Kidney (tissue), 14 donors: ENCODE data around the gene UGT2A3. TPM values are rescaled to one million over a fixed set of nuclear protein-coding genes. Genes with fewer than 3 reads are reported as not detected.
"Not testable (repeated sequence)": the region's sequence is repeated elsewhere in the genome, so short reads cannot be mapped to it uniquely, and the experiment has no call there.

Source experiments
- DNase-seq, 5 donors: peaks; one replicate each; pipeline ENCODE4 v3.0.0-alpha.2; 2013 to 2020
- FAIRE-seq: peaks from 2 replicates; lab custom pipeline; 2012; peaks lifted over from hg19 to GRCh38; lab: Jason Lieb, UNC
- H3K27ac ChIP-seq, 2 donors: one replicate each; pipeline ENCODE4 v1.7.0; 2013; ENCODE audit warnings: low read depth in 2 of 2, low read length in 2 of 2, inconsistent platforms in 1 of 2
- H3K27me3 ChIP-seq: one replicate; pipeline ENCODE4 v1.7.1; 2013; ENCODE audit warnings: low read length, inconsistent platforms; ENCODE audit not compliant: control insufficient read depth, insufficient read depth
- H3K36me3 ChIP-seq, 3 donors: one replicate each; pipeline versions ENCODE4 v1.7.0 to v1.7.1; 2013; ENCODE audit warnings: low read length in 3 of 3, control low read depth in 1 of 3, inconsistent platforms in 1 of 3; ENCODE audit not compliant: insufficient read depth in 3 of 3, control insufficient read depth in 2 of 3
- H3K4me1 ChIP-seq, 3 donors: one replicate each; pipeline versions ENCODE4 v1.7.0 to v1.7.1; 2013; ENCODE audit warnings: low read length in 3 of 3, inconsistent platforms in 1 of 3, low read depth in 1 of 3; ENCODE audit not compliant: control insufficient read depth in 2 of 3, insufficient read depth in 2 of 3
- H3K4me3 ChIP-seq, 3 donors: one replicate each; pipeline versions ENCODE4 v1.7.0 to v1.8.1; 2013; ENCODE audit warnings: low read length in 3 of 3, control low read depth in 1 of 3, inconsistent platforms in 1 of 3
- H3K9ac ChIP-seq, 3 donors: one replicate each; pipeline versions ENCODE4 v1.7.0 to v1.7.1; 2013; ENCODE audit warnings: low read length in 3 of 3, control low read depth in 1 of 3, inconsistent platforms in 1 of 3
- H3K9me3 ChIP-seq, 3 donors: one replicate each; pipeline versions ENCODE4 v1.7.0 to v1.7.1; 2013; ENCODE audit warnings: low read length in 3 of 3, control low read depth in 1 of 3, inconsistent platforms in 1 of 3; ENCODE audit not compliant: control insufficient read depth in 2 of 3, insufficient read depth in 1 of 3
- CTCF ChIP-seq: IDR thresholded peaks from 3 replicates; pipeline ENCODE4 v1.5.1; 2012; ENCODE audit warnings: mild to moderate bottlenecking, moderate library complexity, borderline replicate concordance; ENCODE audit not compliant: insufficient read depth; ENCODE audit errors: extremely low read depth
- intact Hi-C: fragments of 100-400 bp; cut with DNase I; formaldehyde crosslinking; loops from one replicate; pipeline ENCODE4 v1.11.1; 2022
- polyA plus RNA-seq: library from polyadenylated mRNA; stranded (reverse); fragments of 350-450 nt; fragmentation: Illumina TruSeq; extraction: RNeasy Lipid Tissue Mini Kit (QIAGEN cat#74804); gene quantifications from one replicate; pipeline ENCODE4 v1.2.3, GENCODE V29; 2014; ENCODE audit warnings: low read depth, low replicate concordance; ENCODE audit not compliant: insufficient read depth
- total RNA-seq: library from RNA; stranded (reverse); fragmentation: NEBNext Ultra II Directional; extraction: Animal tissue kit (Norgen Biotek cat#: 25700); gene quantifications from one replicate; pipeline ENCODE4 v1.2.1, GENCODE V29; 2021
- donor health status: control.
- donor health status: control.
- donor health status: control.
- donor health status: control.
- donor health status: control.
- donor health status: DM: yes; HTN: yes; CAD: no.
- donor health status: Normal renal cell carcinoma (clear cell type).

The UGT2A3 gene
- total and polyA plus RNA-seq, 2 donors from 2014 or later: 27.1 to 57.7 TPM

GRCh38 chr4:68927165-68927564 lies 24.4 kb downstream of the UGT2A3 start:
- H3K4me1 ChIP-seq: no peaks in the 10 kb centered on the region
- no peak overlapping the region for H3K27ac ChIP-seq
- FAIRE-seq (no peak), DNase-seq (no peak)
- no peak overlapping the region for H3K4me3 ChIP-seq
- intact Hi-C loops: no loop called here
- no peak overlapping the region for H3K9ac ChIP-seq
- no peaks in the 10 kb centered on the region for H3K9me3 ChIP-seq
- TF ChIP-seq CTCF: no peak
- no peaks in the 10 kb centered on the region for H3K27me3 ChIP-seq
- H3K36me3 ChIP-seq: peaks cover 0 to 4% (median 0%) of the 10 kb centered on the region in 3 donors

DNA sequence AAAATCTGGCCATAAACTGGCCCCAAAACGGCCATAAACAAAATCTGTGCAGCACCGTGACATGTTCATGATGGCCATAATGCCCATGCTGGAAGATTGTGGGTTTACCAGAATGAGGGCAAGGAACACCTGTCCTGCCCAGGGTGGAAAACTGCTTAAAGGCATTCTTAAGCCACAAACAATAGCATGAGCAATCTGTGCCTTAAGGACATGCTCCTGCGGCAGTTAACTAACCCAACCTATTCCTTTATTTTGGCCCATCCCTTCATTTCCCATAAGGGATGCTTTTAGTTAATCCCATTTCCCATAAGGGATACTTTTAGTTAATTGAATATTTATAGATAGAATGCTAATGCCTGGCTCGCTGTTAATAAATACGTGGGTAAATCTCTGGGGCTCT lies 29.4 kb downstream of the UGT2A3 start:
- H3K36me3 ChIP-seq, DNase-seq, H3K4me1 ChIP-seq, FAIRE-seq, H3K27me3 ChIP-seq, H3K9me3 ChIP-seq, intact Hi-C loops, H3K4me3 ChIP-seq, H3K27ac ChIP-seq, H3K9ac ChIP-seq: not testable (repeated sequence)

DNA sequence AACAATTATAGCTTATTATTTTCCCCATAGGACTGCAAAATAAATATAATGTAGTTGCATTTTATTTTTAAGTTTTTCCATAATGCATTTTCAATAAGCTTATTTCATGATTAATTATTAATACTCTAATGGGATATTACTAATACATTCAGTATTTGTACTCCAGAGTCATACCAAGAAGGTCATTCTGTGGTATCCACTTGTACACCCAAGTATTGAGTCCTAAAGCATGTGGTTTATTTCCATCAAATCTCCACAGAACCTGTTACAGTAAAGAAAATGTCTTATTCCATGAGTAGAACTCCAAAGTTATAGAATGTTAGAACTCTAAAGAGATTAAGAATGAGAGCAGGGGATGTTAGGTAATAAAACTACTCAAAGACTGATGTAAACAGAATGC lies 30.6 kb downstream of the UGT2A3 start:
- no peak for TF ChIP-seq CTCF
- Histone ChIP-seq H3K9me3 (no peaks in the 10 kb centered on the region), H3K4me1 (no peaks in the 10 kb centered on the region), H3K9ac (no peak overlapping the region), H3K4me3 (no peak overlapping the region), H3K27ac (no peak overlapping the region), H3K36me3 (no peaks in the 10 kb centered on the region), H3K27me3 (no peaks in the 10 kb centered on the region)
- DNase-seq (no peak), FAIRE-seq (no peak)
- intact Hi-C loops: no loop called here

DNA sequence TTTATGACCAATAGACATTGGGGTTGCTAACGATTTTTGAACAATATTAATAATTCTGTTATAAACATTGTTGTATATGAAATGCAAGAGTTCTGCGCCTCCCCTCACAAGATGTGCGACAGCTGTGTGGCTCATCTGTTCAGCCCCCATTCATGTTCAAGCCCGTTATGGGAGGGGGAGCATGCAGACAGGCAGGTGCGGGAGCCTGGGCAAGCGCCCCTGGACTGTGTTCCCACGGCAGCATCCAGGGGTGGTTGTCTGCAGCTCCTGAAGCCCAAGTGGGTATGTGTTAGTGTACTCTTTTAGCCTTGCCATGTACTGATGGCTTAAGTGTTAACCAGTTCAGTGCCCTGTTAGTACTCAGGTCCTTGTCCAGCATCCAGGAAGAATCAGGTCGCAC lies 34.6 kb downstream of the UGT2A3 start:
- no peak for FAIRE-seq
- Histone ChIP-seq H3K27ac (no peak overlapping the region), H3K27me3 (no peaks in the 10 kb centered on the region), H3K4me3 (no peak overlapping the region), H3K4me1 (no peaks in the 10 kb centered on the region), H3K9ac (no peak overlapping the region), H3K9me3 (no peaks in the 10 kb centered on the region), H3K36me3 (no peaks in the 10 kb centered on the region)
- TF ChIP-seq CTCF: no peak
- intact Hi-C loops: no loop called here
- DNase-seq: no peak
